LoVo (cell line): ENCODE measurements around the gene PDE4C.
A peak's percentile ranks its signal among the peaks of the same experiment; 100 is the strongest.

Experiments used
- DNase-seq: peaks from one replicate; pipeline ENCODE4 v3.0.0-alpha.2; 2016; ENCODE audit warnings: low spot score

PDE4C gene

GRCh38 chr19:18254546-18255503 is 28.6 kb upstream of the PDE4C start:
- DNase-seq, result peak; percentile 54

GRCh38 chr19:18253716-18254115 is 27.5 kb upstream of the PDE4C start:
- DNase-seq, result peak; percentile 85

GRCh38 chr19:18253130-18253529 is 26.9 kb upstream of the PDE4C start:
- no peak for DNase-seq

GRCh38 chr19:18252370-18252717 is 26.1 kb upstream of the PDE4C start:
- DNase-seq, result no peak

GRCh38 chr19:18251587-18252369 is 25.5 kb upstream of the PDE4C start:
- DNase-seq, result peak; percentile 55

GRCh38 chr19:18249834-18250233 is 23.6 kb upstream of the PDE4C start:
- DNase-seq, result no peak

GRCh38 chr19:18245297-18245696 is 19.1 kb upstream of the PDE4C start:
- DNase-seq, result no peak

- no peak for DNase-seq
Observed at GRCh38 chr19:18239303-18239702, 13.1 kb upstream of the PDE4C start.

- no peak for DNase-seq
Observed at GRCh38 chr19:18234194-18234593, 8.0 kb upstream of the PDE4C start.

GRCh38 chr19:18233224-18233825 is 7.1 kb upstream of the PDE4C start:
- peak; percentile 60 for DNase-seq

GRCh38 chr19:18232540-18233223 is 6.4 kb upstream of the PDE4C start:
- no peak for DNase-seq

- DNase-seq, result no peak
Observed at GRCh38 chr19:18231775-18232174, 5.5 kb upstream of the PDE4C start.

GRCh38 chr19:18230941-18231734 is 4.9 kb upstream of the PDE4C start:
- DNase-seq, result no peak

- no peak for DNase-seq
Observed at GRCh38 chr19:18229915-18230314, 3.7 kb upstream of the PDE4C start.

- no peak for DNase-seq
Observed at GRCh38 chr19:18229474-18229873, 3.2 kb upstream of the PDE4C start.

- no peak for DNase-seq
Observed at GRCh38 chr19:18227781-18228271, 1.6 kb upstream of the PDE4C start.

- no peak for DNase-seq
Observed at GRCh38 chr19:18226956-18227780, 930 bp upstream of the PDE4C start.

- DNase-seq, result no peak
Observed at GRCh38 chr19:18225355-18225701, 910 bp downstream of the PDE4C start.

- peak; percentile 97 for DNase-seq
Observed at GRCh38 chr19:18224525-18225354, 1.5 kb downstream of the PDE4C start.
